ENCODE data around the gene RAB31. TPM values are rescaled to one million over a fixed set of nuclear protein-coding genes. Genes with fewer than 3 reads are reported as not detected.
A peak's percentile ranks its signal among the peaks of the same experiment; 100 is the strongest.

The RAB31 gene
- total RNA-seq (2021; ENCODE audit: unreplicated experiment) (118 TPM), Bru-seq, nascent RNA (percentile 92 among the genes with signal in this experiment), BruChase-seq, experiment 1, labeled RNA remaining after a 2-hour chase (percentile 81 among the genes with signal in this experiment), BruChase-seq, experiment 2, labeled RNA remaining after a 6-hour chase (percentile 89 among the genes with signal in this experiment)
- 112 TPM for polyA plus RNA-seq (2012; ENCODE audit: insufficient read length)
- long read RNA-seq, full-length matches to known transcripts = 212 of 268 reads
- long read RNA-seq, partial matches to known transcripts = 10 of 268 reads
- long read RNA-seq, other reads (novel, unspliced or antisense) = 46 of 268 reads

GRCh38 chr18:9708057-9708433 is at the start of gene RAB31:
Gene RAB31, plus strand, starts transcription at chr18:9708301. Its CDS starts 105 bp downstream, at chr18:9708406.
- CTCF ChIA-PET = no interaction called here
- peak within 1 kb of the TSS; percentile 72 to 93 for H3K4me3 ChIP-seq (ENCODE audit: low read depth in 2 of 2, low read length in 2 of 2)
- H3K27me3 ChIP-seq (ENCODE audit: control insufficient read depth, insufficient read depth, low read length) = no peaks in the 10 kb centered on the region
- no TSS peak for BruUV-seq (replicated peaks)
- H3K4me1 ChIP-seq (ENCODE audit: control insufficient read depth, insufficient read depth, low read length) = peaks cover 65% of the 10 kb centered on the region
- in situ Hi-C loops (cut with HindIII; ENCODE audit: low pct_unique_long_range_greater_than_20kb, low sequenced_read_pairs) = no loop called here
- H3K9me3 ChIP-seq (ENCODE audit: control insufficient read depth, insufficient read depth, low read depth, low read length) = no peaks in the 10 kb centered on the region
- DNase-seq (ENCODE audit: low read depth, low spot score) = no peak
- TF ChIP-seq TCF7L2 (IDR thresholded peaks at IDR 0.05; ENCODE audit: low read depth, low read length) (no peak), REST (IDR thresholded peaks at IDR 0.05; ENCODE audit: insufficient read depth in 1 of 2, low read depth in 2 of 2, low read length in 1 of 2) (no peak), CTCF (IDR thresholded peaks at IDR 0.05) (no peak; the same call in 1 of the 2 replicates), SIN3A (IDR thresholded peaks at IDR 0.05; ENCODE audit: borderline replicate concordance, insufficient read depth, low read depth, low read length) (peak; percentile 29; the same call in 1 of the 2 replicates), POLR2AphosphoS5 (IDR thresholded peaks at IDR 0.05; ENCODE audit: low read depth, low read length) (peak; percentile 39; the same call in 1 of the 2 replicates)
- no peaks in the 10 kb centered on the region; the same call in 1 of the 2 replicates for H3K36me3 ChIP-seq (ENCODE audit: control insufficient read depth, insufficient read depth, low read length)
- ATAC-seq = peak; percentile 87
- H3K27ac ChIP-seq (ENCODE audit: low read length) = peak within 1 kb of the TSS; percentile 95
- POLR2A ChIA-PET = no interaction called here
- intact Hi-C loops (cut with micrococcal nuclease; ENCODE audit: unreplicated experiment) = no loop called here

- intact Hi-C loops (cut with micrococcal nuclease; ENCODE audit: unreplicated experiment) = no loop called here
- TF ChIP-seq POLR2AphosphoS5 (IDR thresholded peaks at IDR 0.05; ENCODE audit: low read depth, low read length) = no peak
- no peak for TF ChIP-seq REST (IDR thresholded peaks at IDR 0.05; ENCODE audit: insufficient read depth in 1 of 2, low read depth in 2 of 2, low read length in 1 of 2)
- TF ChIP-seq CTCF (IDR thresholded peaks at IDR 0.05) = no peak
- Histone ChIP-seq H3K27ac (ENCODE audit: low read length) (no peak overlapping the region), H3K9me3 (ENCODE audit: control insufficient read depth, insufficient read depth, low read depth, low read length) (no peaks in the 10 kb centered on the region), H3K36me3 (ENCODE audit: control insufficient read depth, insufficient read depth, low read length) (no peaks in the 10 kb centered on the region), H3K27me3 (ENCODE audit: control insufficient read depth, insufficient read depth, low read length) (no peaks in the 10 kb centered on the region), H3K4me3 (ENCODE audit: low read depth in 2 of 2, low read length in 2 of 2) (no peak overlapping the region), H3K4me1 (ENCODE audit: control insufficient read depth, insufficient read depth, low read length) (no peaks in the 10 kb centered on the region)
- DNase-seq (ENCODE audit: low read depth, low spot score) (no peak), ATAC-seq (no peak)
- in situ Hi-C loops (cut with HindIII; ENCODE audit: low pct_unique_long_range_greater_than_20kb, low sequenced_read_pairs) = no loop called here
- BruUV-seq (replicated peaks) = no TSS peak
- ChIA-PET POLR2A (no interaction called here), CTCF (no interaction called here)
These were observed 48.4 kb upstream of the RAB31 start for GRCh38 chr18:9659499-9660375.
